ENCODE data around the gene CHD9NB.
A peak's percentile ranks its signal among the peaks of the same experiment; 100 is the strongest.

CHD9NB gene

DNA sequence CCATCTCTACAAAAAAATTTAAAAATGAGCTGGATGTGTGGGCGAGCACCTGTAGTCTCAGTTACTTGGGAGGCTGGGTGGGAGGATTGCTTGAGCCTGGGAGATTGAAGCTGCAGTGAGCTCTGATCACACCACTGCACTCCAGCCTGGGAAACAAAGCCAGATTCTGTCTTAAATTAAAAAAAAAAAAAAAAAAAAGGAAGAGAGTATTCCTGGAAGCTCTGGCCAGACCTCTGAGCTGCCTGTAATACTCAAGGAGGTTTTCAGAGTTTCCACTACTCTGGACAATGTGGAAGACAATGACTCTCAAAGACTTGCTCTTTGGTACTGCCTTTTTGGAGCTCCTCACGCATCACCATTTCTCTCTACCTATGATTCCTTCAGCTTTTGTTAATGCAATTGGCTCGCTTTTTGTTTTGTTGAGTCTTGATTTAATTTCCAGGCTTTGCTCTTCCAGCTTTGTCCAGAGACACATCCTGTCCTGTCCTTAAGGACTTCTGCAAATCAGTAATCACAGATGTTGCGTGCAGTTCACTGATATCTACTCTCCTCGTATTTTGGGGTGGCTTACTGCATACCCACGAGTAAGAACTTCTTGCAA is 12.9 kb upstream of the CHD9NB start:
- TF ChIP-seq OSR1 (CRISPR knock-in tag; IDR thresholded peaks at IDR 0.05) (no peak), PPARA (CRISPR knock-in tag; IDR thresholded peaks at IDR 0.05; ENCODE audit: borderline replicate concordance) (no peak), ARNTL (CRISPR knock-in tag; IDR thresholded peaks at IDR 0.05; ENCODE audit: borderline replicate concordance, low read depth) (no peak), ISL1 (CRISPR knock-in tag; IDR thresholded peaks at IDR 0.05) (no peak), TSHZ2 (CRISPR knock-in tag; IDR thresholded peaks at IDR 0.05) (0 out of 2 replicates have a peak, but pooled peaks have one; percentile 21), TCF4 (CRISPR knock-in tag; IDR thresholded peaks at IDR 0.05; ENCODE audit: borderline replicate concordance) (no peak)
- ATAC-seq: peak; percentile 77

DNA sequence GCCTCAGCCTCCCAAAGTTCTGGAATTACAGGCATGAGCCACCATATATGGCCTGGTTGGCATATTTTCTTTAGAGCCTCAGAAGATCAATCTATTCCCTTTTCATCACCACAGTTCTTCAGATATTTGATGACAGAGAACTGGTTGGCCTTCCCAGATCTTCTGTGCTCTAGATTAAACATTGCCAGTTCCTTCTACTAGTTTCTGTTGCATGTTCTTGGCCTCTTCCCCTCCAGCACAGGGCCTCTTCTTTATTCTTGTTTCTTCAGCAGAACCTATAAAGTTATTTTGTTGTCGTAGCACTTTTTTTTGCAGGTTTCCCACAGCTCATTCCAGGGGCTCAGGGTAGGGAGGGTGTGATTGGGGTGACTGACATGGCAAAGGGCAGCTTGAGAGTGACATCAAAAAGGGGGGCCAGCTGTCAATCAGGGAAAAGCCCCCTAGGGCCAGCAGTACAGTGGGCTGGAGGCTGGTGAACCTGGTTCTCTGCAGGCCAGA is 11.4 kb upstream of the CHD9NB start:
- TF ChIP-seq ZFP30 (CRISPR knock-in tag; IDR thresholded peaks at IDR 0.05): no peak
- TF ChIP-seq OSR1 (CRISPR knock-in tag; IDR thresholded peaks at IDR 0.05): no peak
- TF ChIP-seq ZNF565 (CRISPR knock-in tag; conservative IDR thresholded peaks at IDR 0.05; ENCODE audit: low read depth): no peak
- TF ChIP-seq TCF4 (CRISPR knock-in tag; IDR thresholded peaks at IDR 0.05; ENCODE audit: borderline replicate concordance): no peak
- no peak for ATAC-seq

DNA sequence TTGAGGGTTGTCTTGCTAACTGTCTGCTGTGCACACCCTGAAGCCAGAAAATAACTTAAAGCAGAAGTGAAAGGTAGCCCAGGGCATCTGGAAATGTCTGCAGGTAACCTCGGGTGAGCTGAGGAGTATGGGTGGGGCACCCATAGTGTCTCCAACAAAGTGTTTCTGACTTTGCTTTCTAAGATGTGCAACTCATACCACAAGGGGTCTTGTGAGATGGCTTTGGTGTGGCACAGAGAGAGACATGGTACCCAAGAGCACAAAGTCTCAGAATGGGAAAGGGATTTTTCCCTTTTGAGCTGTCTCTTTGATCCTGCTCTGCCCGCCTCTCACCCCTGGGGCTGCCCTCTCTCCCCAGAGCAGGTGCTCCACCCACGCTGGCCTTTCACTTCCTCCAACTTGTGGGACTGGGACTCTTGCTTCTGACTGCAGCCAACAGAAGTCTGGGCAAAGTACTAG is 9.0 kb upstream of the CHD9NB start:
- TF ChIP-seq BACH2 (CRISPR knock-in tag; IDR thresholded peaks at IDR 0.05; ENCODE audit: borderline replicate concordance) (no peak), ZFP3 (CRISPR knock-in tag; IDR thresholded peaks at IDR 0.05) (no peak), ZC3H10 (CRISPR knock-in tag; IDR thresholded peaks at IDR 0.05) (no peak), ZNF70 (CRISPR knock-in tag; IDR thresholded peaks at IDR 0.05) (no peak), TCF4 (CRISPR knock-in tag; IDR thresholded peaks at IDR 0.05; ENCODE audit: borderline replicate concordance) (no peak), ARNTL (CRISPR knock-in tag; IDR thresholded peaks at IDR 0.05; ENCODE audit: borderline replicate concordance, low read depth) (no peak), ESRRG (CRISPR knock-in tag; IDR thresholded peaks at IDR 0.05) (no peak), PPARA (CRISPR knock-in tag; IDR thresholded peaks at IDR 0.05; ENCODE audit: borderline replicate concordance) (no peak), OSR1 (CRISPR knock-in tag; IDR thresholded peaks at IDR 0.05) (no peak), POU6F1 (CRISPR knock-in tag; IDR thresholded peaks at IDR 0.05; ENCODE audit: borderline replicate concordance, low read depth) (no peak), ZNF8 (CRISPR knock-in tag; IDR thresholded peaks at IDR 0.05) (no peak), ZFP30 (CRISPR knock-in tag; IDR thresholded peaks at IDR 0.05) (no peak), CSDC2 (CRISPR knock-in tag; IDR thresholded peaks at IDR 0.05) (no peak), GLIS3 (CRISPR knock-in tag; IDR thresholded peaks at IDR 0.05) (no peak)
- TF ChIP-seq, protein P1, sequence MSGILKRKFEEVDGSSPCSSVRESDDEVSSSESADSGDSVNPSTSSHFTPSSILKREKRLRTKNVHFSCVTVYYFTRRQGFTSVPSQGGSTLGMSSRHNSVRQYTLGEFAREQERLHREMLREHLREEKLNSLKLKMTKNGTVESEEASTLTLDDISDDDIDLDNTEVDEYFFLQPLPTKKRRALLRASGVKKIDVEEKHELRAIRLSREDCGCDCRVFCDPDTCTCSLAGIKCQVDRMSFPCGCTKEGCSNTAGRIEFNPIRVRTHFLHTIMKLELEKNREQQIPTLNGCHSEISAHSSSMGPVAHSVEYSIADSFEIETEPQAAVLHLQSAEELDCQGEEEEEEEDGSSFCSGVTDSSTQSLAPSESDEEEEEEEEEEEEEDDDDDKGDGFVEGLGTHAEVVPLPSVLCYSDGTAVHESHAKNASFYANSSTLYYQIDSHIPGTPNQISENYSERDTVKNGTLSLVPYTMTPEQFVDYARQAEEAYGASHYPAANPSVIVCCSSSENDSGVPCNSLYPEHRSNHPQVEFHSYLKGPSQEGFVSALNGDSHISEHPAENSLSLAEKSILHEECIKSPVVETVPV (CRISPR knock-in tag; IDR thresholded peaks at IDR 0.05): no peak
- no peak for ATAC-seq

DNA sequence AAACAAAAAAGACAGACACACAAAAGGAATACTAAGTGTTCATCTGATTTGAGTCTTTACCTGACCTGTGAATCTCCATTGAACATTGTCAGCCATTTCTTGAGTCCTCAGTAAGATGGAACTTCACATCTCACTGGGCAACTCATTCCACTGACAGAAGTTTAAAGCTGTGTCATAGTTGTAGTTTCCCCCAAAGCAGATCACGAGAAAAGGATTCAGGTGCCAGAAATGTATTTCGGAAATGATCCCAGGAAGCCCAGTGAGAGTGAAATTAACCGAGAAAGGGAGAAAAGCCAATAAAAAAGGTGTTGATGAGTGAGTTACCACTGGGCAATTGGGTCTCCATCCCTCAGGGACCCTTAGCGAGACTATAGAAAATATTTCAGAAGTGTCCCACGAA is 8.6 kb upstream of the CHD9NB start:
- TF ChIP-seq ZNF565 (CRISPR knock-in tag; conservative IDR thresholded peaks at IDR 0.05; ENCODE audit: low read depth) (no peak), PPARA (CRISPR knock-in tag; IDR thresholded peaks at IDR 0.05; ENCODE audit: borderline replicate concordance) (no peak), ESRRG (CRISPR knock-in tag; IDR thresholded peaks at IDR 0.05) (no peak), TCF4 (CRISPR knock-in tag; IDR thresholded peaks at IDR 0.05; ENCODE audit: borderline replicate concordance) (no peak), ZFP3 (CRISPR knock-in tag; IDR thresholded peaks at IDR 0.05) (no peak)
- ATAC-seq: no peak

DNA sequence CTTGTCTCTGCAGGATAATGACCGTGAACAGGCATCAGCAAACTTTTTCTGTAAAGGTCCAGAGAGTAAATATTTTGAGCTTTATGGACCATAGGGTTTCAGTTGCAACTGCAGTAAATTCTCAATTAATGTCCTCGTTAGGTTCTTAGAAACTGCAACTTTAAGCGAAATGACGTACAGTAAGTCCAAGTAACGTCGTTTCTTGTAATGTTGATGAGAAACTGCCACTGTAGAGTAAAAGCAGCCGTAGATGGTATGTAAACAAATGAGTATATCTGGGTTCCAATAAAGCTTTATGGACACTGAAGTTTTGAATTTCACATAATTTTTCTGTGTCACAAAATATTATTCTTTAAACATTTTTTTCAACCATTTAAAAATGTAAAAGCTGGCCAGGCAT is 7.0 kb upstream of the CHD9NB start:
- no peak for TF ChIP-seq ZNF8 (CRISPR knock-in tag; IDR thresholded peaks at IDR 0.05)
- no peak for TF ChIP-seq ZNF565 (CRISPR knock-in tag; conservative IDR thresholded peaks at IDR 0.05; ENCODE audit: low read depth)
- TF ChIP-seq TCF4 (CRISPR knock-in tag; IDR thresholded peaks at IDR 0.05; ENCODE audit: borderline replicate concordance): no peak
- TF ChIP-seq SNAI2 (CRISPR knock-in tag; IDR thresholded peaks at IDR 0.05): no peak
- TF ChIP-seq ISL1 (CRISPR knock-in tag; IDR thresholded peaks at IDR 0.05): no peak
- no peak for TF ChIP-seq ZNF70 (CRISPR knock-in tag; IDR thresholded peaks at IDR 0.05)
- TF ChIP-seq POU6F1 (CRISPR knock-in tag; IDR thresholded peaks at IDR 0.05; ENCODE audit: borderline replicate concordance, low read depth): no peak
- TF ChIP-seq OSR1 (CRISPR knock-in tag; IDR thresholded peaks at IDR 0.05): no peak
- no peak for TF ChIP-seq ZFP30 (CRISPR knock-in tag; IDR thresholded peaks at IDR 0.05)
- TF ChIP-seq CSDC2 (CRISPR knock-in tag; IDR thresholded peaks at IDR 0.05): no peak
- TF ChIP-seq PPARA (CRISPR knock-in tag; IDR thresholded peaks at IDR 0.05; ENCODE audit: borderline replicate concordance): no peak
- TF ChIP-seq TOX (CRISPR knock-in tag; IDR thresholded peaks at IDR 0.05; ENCODE audit: borderline replicate concordance): no peak
- TF ChIP-seq ARNTL (CRISPR knock-in tag; IDR thresholded peaks at IDR 0.05; ENCODE audit: borderline replicate concordance, low read depth): no peak
- TF ChIP-seq, protein P2, sequence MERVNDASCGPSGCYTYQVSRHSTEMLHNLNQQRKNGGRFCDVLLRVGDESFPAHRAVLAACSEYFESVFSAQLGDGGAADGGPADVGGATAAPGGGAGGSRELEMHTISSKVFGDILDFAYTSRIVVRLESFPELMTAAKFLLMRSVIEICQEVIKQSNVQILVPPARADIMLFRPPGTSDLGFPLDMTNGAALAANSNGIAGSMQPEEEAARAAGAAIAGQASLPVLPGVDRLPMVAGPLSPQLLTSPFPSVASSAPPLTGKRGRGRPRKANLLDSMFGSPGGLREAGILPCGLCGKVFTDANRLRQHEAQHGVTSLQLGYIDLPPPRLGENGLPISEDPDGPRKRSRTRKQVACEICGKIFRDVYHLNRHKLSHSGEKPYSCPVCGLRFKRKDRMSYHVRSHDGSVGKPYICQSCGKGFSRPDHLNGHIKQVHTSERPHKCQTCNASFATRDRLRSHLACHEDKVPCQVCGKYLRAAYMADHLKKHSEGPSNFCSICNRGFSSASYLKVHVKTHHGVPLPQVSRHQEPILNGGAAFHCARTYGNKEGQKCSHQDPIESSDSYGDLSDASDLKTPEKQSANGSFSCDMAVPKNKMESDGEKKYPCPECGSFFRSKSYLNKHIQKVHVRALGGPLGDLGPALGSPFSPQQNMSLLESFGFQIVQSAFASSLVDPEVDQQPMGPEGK (CRISPR knock-in tag; IDR thresholded peaks at IDR 0.05; ENCODE audit: borderline replicate concordance): no peak
- no peak for TF ChIP-seq ZC3H10 (CRISPR knock-in tag; IDR thresholded peaks at IDR 0.05)
- no peak for TF ChIP-seq BACH2 (CRISPR knock-in tag; IDR thresholded peaks at IDR 0.05; ENCODE audit: borderline replicate concordance)
- TF ChIP-seq GLIS3 (CRISPR knock-in tag; IDR thresholded peaks at IDR 0.05): no peak
- ATAC-seq: no peak

All from SK-N-SH treated with all-trans-retinoic acid at 6 μM for 48 hours (cell line).